ENCODE data around the gene FOXP1. TPM values are rescaled to one million over a fixed set of nuclear protein-coding genes. Genes with fewer than 3 reads are reported as not detected.

FOXP1 gene
- total and polyA plus RNA-seq, 2 of the 13 experiments (the other 11 are each of a cell fraction or from before 2014, with no cell fraction given), result 40.4 to 59.0 TPM

DNA sequence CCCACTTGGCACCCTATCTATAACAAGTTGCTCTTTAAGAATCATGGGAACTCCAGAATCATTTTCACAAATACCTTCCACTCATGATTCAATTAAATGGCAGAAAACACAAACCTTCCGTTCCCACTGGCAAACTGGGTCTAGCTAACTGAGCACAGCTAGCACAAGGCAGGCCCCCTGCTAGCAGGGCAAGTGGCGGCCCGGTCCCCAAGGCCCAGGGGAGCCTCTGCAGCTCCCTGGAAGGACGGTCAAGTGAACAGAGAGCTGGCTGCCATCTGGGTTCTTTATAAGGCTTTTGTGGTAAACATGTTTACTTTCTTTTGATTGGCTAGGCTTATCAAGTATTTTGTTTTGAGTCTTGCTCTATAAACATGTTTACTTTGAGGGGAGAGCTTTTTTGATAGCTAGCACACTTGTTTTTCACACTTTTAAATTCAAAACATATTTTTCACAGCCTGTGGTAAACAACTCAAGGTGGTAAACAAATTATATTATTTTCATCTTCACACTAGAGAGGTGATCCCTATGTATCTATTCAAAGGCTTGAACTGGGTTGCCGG, 81.4 kb downstream of the FOXP1 start:
- H3K4me3 ChIP-seq (replicated peaks in 1 of 3; ENCODE audit: insufficient read depth in 1 of 3, low read depth in 2 of 3, low read length in 3 of 3), result no peak overlapping the region
- ATAC-seq (no peak), DNase-seq (ENCODE audit: low spot score) (no peak), FAIRE-seq (no peak)
- H3K27ac ChIP-seq (ENCODE audit: extremely low read length, insufficient read depth, low read length), result no peak overlapping the region
- peaks cover 19% of the 10 kb centered on the region for H3K4me1 ChIP-seq (ENCODE audit: insufficient read depth, low read length)
- H2AFZ ChIP-seq (ENCODE audit: low read length), result no peak overlapping the region
- no peak overlapping the region for H3K4me2 ChIP-seq (ENCODE audit: low read depth, low read length)
- H3K9me3 ChIP-seq (ENCODE audit: low read length), result no peaks in the 10 kb centered on the region
- no peak for TF ChIP-seq MEF2D (CRISPR knock-in tag; IDR thresholded peaks at IDR 0.05)
- no peak for TF ChIP-seq NFKBIZ (CRISPR knock-in tag; IDR thresholded peaks at IDR 0.05)
- no peak for TF ChIP-seq STAT5B (CRISPR knock-in tag; IDR thresholded peaks at IDR 0.05)
- no peak for TF ChIP-seq ZNF549 (CRISPR knock-in tag; IDR thresholded peaks at IDR 0.05)
- no peak for TF ChIP-seq ZNF331 (CRISPR knock-in tag; IDR thresholded peaks at IDR 0.05)
- no peak for TF ChIP-seq ZNF496 (CRISPR knock-in tag; IDR thresholded peaks at IDR 0.05; ENCODE audit: insufficient replicate concordance)
- no peak for TF ChIP-seq ZNF83 (CRISPR knock-in tag; IDR thresholded peaks at IDR 0.05; ENCODE audit: borderline replicate concordance)
- no peak for TF ChIP-seq HDAC1 (CRISPR knock-in tag; IDR thresholded peaks at IDR 0.05)
- TF ChIP-seq TCF12 (IDR thresholded peaks at IDR 0.05), result no peak
- no peak for TF ChIP-seq TCF12 (CRISPR knock-in tag; IDR thresholded peaks at IDR 0.05)
- TF ChIP-seq ATF1 (CRISPR knock-in tag; IDR thresholded peaks at IDR 0.05), result no peak
- no peak for TF ChIP-seq NCOR1 (IDR thresholded peaks at IDR 0.05; ENCODE audit: borderline replicate concordance, low read length)
- no peak for TF ChIP-seq ZFP41 (CRISPR knock-in tag; IDR thresholded peaks at IDR 0.05; ENCODE audit: borderline replicate concordance)
- no peak for TF ChIP-seq ZNF251 (CRISPR knock-in tag; IDR thresholded peaks at IDR 0.05)
- TF ChIP-seq, protein P1, sequence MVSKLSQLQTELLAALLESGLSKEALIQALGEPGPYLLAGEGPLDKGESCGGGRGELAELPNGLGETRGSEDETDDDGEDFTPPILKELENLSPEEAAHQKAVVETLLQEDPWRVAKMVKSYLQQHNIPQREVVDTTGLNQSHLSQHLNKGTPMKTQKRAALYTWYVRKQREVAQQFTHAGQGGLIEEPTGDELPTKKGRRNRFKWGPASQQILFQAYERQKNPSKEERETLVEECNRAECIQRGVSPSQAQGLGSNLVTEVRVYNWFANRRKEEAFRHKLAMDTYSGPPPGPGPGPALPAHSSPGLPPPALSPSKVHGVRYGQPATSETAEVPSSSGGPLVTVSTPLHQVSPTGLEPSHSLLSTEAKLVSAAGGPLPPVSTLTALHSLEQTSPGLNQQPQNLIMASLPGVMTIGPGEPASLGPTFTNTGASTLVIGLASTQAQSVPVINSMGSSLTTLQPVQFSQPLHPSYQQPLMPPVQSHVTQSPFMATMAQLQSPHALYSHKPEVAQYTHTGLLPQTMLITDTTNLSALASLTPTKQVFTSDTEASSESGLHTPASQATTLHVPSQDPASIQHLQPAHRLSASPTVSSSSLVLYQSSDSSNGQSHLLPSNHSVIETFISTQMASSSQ (IDR thresholded peaks at IDR 0.05; ENCODE audit: low read depth), result no peak
- TF ChIP-seq, protein P1 (CRISPR knock-in tag; IDR thresholded peaks at IDR 0.05; ENCODE audit: borderline replicate concordance), result no peak
- TF ChIP-seq HNRNPLL (IDR thresholded peaks at IDR 0.05; ENCODE audit: low read depth, low read length, poor library complexity, severe bottlenecking), result no peak
- peaks cover 39% of the 10 kb centered on the region for H3K79me2 ChIP-seq (ENCODE audit: insufficient read depth, low read length)
- no peaks in the 10 kb centered on the region; a peak in 3 of 5 replicates for H3K36me3 ChIP-seq (replicated peaks in 1 of 2; ENCODE audit: control insufficient read depth in 1 of 2, insufficient read depth in 2 of 2, low read length in 2 of 2)
- ChIA-PET POLR2A (no interaction called here), CTCF (ENCODE audit: low intra/inter-chr PET ratio, low total read pairs) (no interaction called here)
- no peak overlapping the region for H3K9ac ChIP-seq (ENCODE audit: insufficient read depth, low read depth, low read length)
- WGBS (ENCODE audit: low lambda C conversion rate), result 95% methylated on average over 5 of the region's 5 CpGs
- H4K20me1 ChIP-seq (ENCODE audit: insufficient read depth, low read length), result peaks cover 10% of the 10 kb centered on the region
- in situ Hi-C loops (cut with HindIII; ENCODE audit: extremely low pct_ligation_motif_present, low pct_unique_long_range_greater_than_20kb) (no loop called here), intact Hi-C loops (cut with micrococcal nuclease; ENCODE audit: unreplicated experiment) (no loop called here)
- BruUV-seq (replicated peaks), result no TSS peak
- H3K27me3 ChIP-seq (ENCODE audit: control insufficient read depth in 1 of 2, insufficient read depth in 2 of 2, low read length in 2 of 2), result no peaks in the 10 kb centered on the region
